Endothelial cell of umbilical vein (primary cell): ENCODE measurements around the gene GPSM1. TPM values are rescaled to one million over a fixed set of nuclear protein-coding genes. Genes with fewer than 3 reads are reported as not detected.

Experiments used
- BruUV-seq: library from RNA; stranded (reverse); fragments of 400-500 nt; replicated peaks from 2 replicates; lab custom pipeline; 2021; lab: Mats Ljungman, UMichigan
- CTCF ChIA-PET: fragments of 300-600, 350-600 bp; sonication (Branson Sonifier 250); formaldehyde crosslinking; loops from one replicate; lab custom pipeline; 2021; ENCODE audit warnings: antibody characterized with exemption, inconsistent platforms; lab: Charles Lee
- POLR2A ChIA-PET: fragments of 300-600, 350-600 bp; sonication (Branson Sonifier 250); formaldehyde crosslinking; loops from one replicate; lab custom pipeline; 2021; ENCODE audit warnings: antibody characterized with exemption, inconsistent platforms; lab: Charles Lee
- DNase-seq: peaks from one replicate; pipeline ENCODE4 v3.0.0-alpha.2; 2011; ENCODE audit warnings: low read depth, low spot score
- FAIRE-seq: peaks from 2 replicates; lab custom pipeline; 2011; peaks lifted over from hg19 to GRCh38; lab: Jason Lieb, UNC
- H2AFZ ChIP-seq: 2 replicates; pipeline ENCODE4 v1.6.0; 2012; ENCODE audit warnings: low read depth, low read length, control low read depth, inconsistent platforms
- H3K27ac ChIP-seq: 2 replicates; pipeline ENCODE4 v1.5.1; 2011; ENCODE audit warnings: low read depth, mild to moderate bottlenecking, control low read depth, low read length, moderate library complexity; ENCODE audit not compliant: insufficient read depth
- H3K27me3 ChIP-seq, 2 experiments: 2 replicates each; pipeline versions ENCODE4 v1.6.0 to v1.6.1; 2011; ENCODE audit warnings: low read length in 2 of 2, mixed read lengths in 1 of 2; ENCODE audit not compliant: control insufficient read depth in 2 of 2, insufficient read depth in 2 of 2
- H3K36me3 ChIP-seq, 2 experiments: 2 replicates in 1 of 2; 3 replicates in 1 of 2; pipeline ENCODE4 v1.5.1; 2011; ENCODE audit warnings: low read length in 2 of 2, mild to moderate bottlenecking in 1 of 2, moderate library complexity in 1 of 2; ENCODE audit not compliant: control insufficient read depth in 2 of 2, insufficient read depth in 2 of 2; ENCODE audit errors: extremely low read depth in 1 of 2
- H3K4me1 ChIP-seq: 3 replicates; pipeline ENCODE4 v1.5.1; 2011; ENCODE audit warnings: mild to moderate bottlenecking, low read length; ENCODE audit not compliant: control insufficient read depth, insufficient read depth; ENCODE audit errors: extremely low read depth
- H3K4me2 ChIP-seq: 2 replicates; pipeline ENCODE4 v1.6.1; 2011; ENCODE audit warnings: low read length, control low read depth, mixed read lengths; ENCODE audit not compliant: insufficient read depth
- H3K4me3 ChIP-seq, 3 experiments: fragments of 200-600 bp in 1 of 3; sonication (generic), shearing (Covaris generic) in 1 of 3; replicated peaks in 1 of 3; 2 replicates each; pipeline ENCODE4 v1.5.1; 2011 to 2016; ENCODE audit warnings: control low read depth in 3 of 3, low read length in 3 of 3, mild to moderate bottlenecking in 2 of 3, inconsistent platforms in 1 of 3, low read depth in 1 of 3, moderate library complexity in 1 of 3; ENCODE audit not compliant: insufficient read depth in 1 of 3
- H3K79me2 ChIP-seq: 2 replicates; pipeline ENCODE4 v1.6.0; 2012; ENCODE audit warnings: low read length, inconsistent platforms; ENCODE audit not compliant: control insufficient read depth, insufficient read depth
- H3K9ac ChIP-seq: replicated peaks from 2 replicates; pipeline ENCODE3; 2011; ENCODE audit warnings: low read length, control low read depth; ENCODE audit not compliant: insufficient read depth; ENCODE audit errors: extremely low read depth
- H3K9me1 ChIP-seq: replicated peaks from 3 replicates; pipeline ENCODE4 v1.6.0; 2011; ENCODE audit warnings: mild to moderate bottlenecking, low read length; ENCODE audit not compliant: control insufficient read depth, insufficient read depth; ENCODE audit errors: extremely low read depth
- H3K9me3 ChIP-seq: replicated peaks from 2 replicates; pipeline ENCODE4 v1.5.1; 2012; ENCODE audit warnings: low read length, inconsistent platforms; ENCODE audit not compliant: control insufficient read depth, insufficient read depth
- H4K20me1 ChIP-seq: replicated peaks from 2 replicates; pipeline ENCODE3; 2011; ENCODE audit warnings: mild to moderate bottlenecking, low read length; ENCODE audit not compliant: control insufficient read depth, insufficient read depth; ENCODE audit errors: extremely low read depth
- CTCF ChIP-seq, 2 donors: IDR thresholded peaks; 1 replicate in 1 of 2; 2 replicates in 1 of 2; pipeline ENCODE4 v1.5.1; 2011; ENCODE audit warnings: low read length in 2 of 2, mild to moderate bottlenecking in 2 of 2, moderate library complexity in 2 of 2, control low read depth in 1 of 2, inconsistent platforms in 1 of 2, low read depth in 1 of 2; ENCODE audit not compliant: insufficient read depth in 1 of 2; ENCODE audit errors: extremely low read depth in 1 of 2
- GATA2 ChIP-seq: IDR thresholded peaks from 2 replicates; pipeline ENCODE4 v1.7.0; 2011; ENCODE audit warnings: low read depth, mild to moderate bottlenecking, moderate library complexity, mixed read lengths, low read length; ENCODE audit not compliant: insufficient read length, insufficient read depth
- dilution Hi-C: fragments of 300-500 bp; cut with MboI; formaldehyde crosslinking; loops from one replicate; pipeline ENCODE4 v1.15.0; 2019; ENCODE audit warnings: low sequenced_read_pairs; ENCODE audit not compliant: extremely low pct_ligation_motif_present
- intact Hi-C: fragments of 100-400 bp; cut with micrococcal nuclease; formaldehyde crosslinking; loops from one replicate; pipeline ENCODE4 v1.10.0; 2022
- polyA plus RNA-seq, 4 experiments: library from polyadenylated mRNA; depleted of rRNA in 3 of 4; stranded (reverse) in 3 of 4; unstranded in 1 of 4; fragments of >200 nt; gene quantifications; 2 replicates each; pipeline versions ENCODE4 v1.2.1 to v1.2.3, GENCODE V29; 2011 to 2012; ENCODE audit warnings: missing spikeins in 1 of 4
- total RNA-seq: library from RNA; stranded (reverse); gene quantifications from 2 replicates; pipeline ENCODE4 v1.2.3, GENCODE V29; 2021

The GPSM1 gene
- total and polyA plus RNA-seq, 2 donors (not counting 3 experiments of a cell fraction or from before 2014, with no cell fraction given) = 34.6 to 47.1 TPM

GRCh38 chr9:136363949-136364748 is 36.8 kb downstream of the GPSM1 start:
- no peak overlapping the region for H3K27ac ChIP-seq
- DNase-seq (no peak), FAIRE-seq (no peak)
- TF ChIP-seq GATA2 = no peak
- TF ChIP-seq CTCF (IDR thresholded peaks at IDR 0.05; ENCODE audit: extremely low read depth in 1 of 2, insufficient read depth in 1 of 2, low read depth in 1 of 2, low read length in 2 of 2) = no peak
- ChIA-PET POLR2A (interaction anchor here (1.2 kb wide), 1 partner anchor 18 kb away, joined by 5 read pairs; no protein-coding TSS in a partner anchor), CTCF (interaction anchor here (0.6 to 2.4 kb wide), 7 partner anchors 10 to 52 kb away, joined by 3 to 27 read pairs (median 7); no protein-coding TSS in a partner anchor)
- no peaks in the 10 kb centered on the region for H3K27me3 ChIP-seq
- no peaks in the 10 kb centered on the region for H3K9me1 ChIP-seq
- peaks cover 7% of the 10 kb centered on the region for H3K4me1 ChIP-seq
- no peaks in the 10 kb centered on the region for H3K36me3 ChIP-seq
- H3K4me3 ChIP-seq = peak overlapping the region in 1 of 3 experiments; percentile 9
- peaks cover 3% of the 10 kb centered on the region for H3K79me2 ChIP-seq
- H3K9ac ChIP-seq = no peak overlapping the region
- H2AFZ ChIP-seq = no peak overlapping the region
- H3K4me2 ChIP-seq = peak overlapping the region; percentile 27
- BruUV-seq = no TSS peak
- H4K20me1 ChIP-seq = no peaks in the 10 kb centered on the region
- intact Hi-C loops = loop anchor here (1.0 to 2.0 kb wide), 4 partner anchors 22 to 349 kb away; partner anchors contain the start of genes DIPK1B and SNAPC4
- no peaks in the 10 kb centered on the region for H3K9me3 ChIP-seq
- dilution Hi-C loops = no loop called here
